IMR-90 (cell line): Measurements from ENCODE around the gene MFSD6. TPM values are rescaled to one million over a fixed set of nuclear protein-coding genes. Genes with fewer than 3 reads are reported as not detected.

ENCODE experiments used
- ATAC-seq: fragments of 200-7000 bp; cut with Tn5 transposase; 2 replicates; pipeline ENCODE4 v1.9.1; 2020; ENCODE audit warnings: low read depth, mild to moderate bottlenecking, moderate library complexity
- BruUV-seq: library from RNA; stranded (reverse); fragments of 400-500 nt; replicated peaks from 2 replicates; lab custom pipeline; 2021; lab: Mats Ljungman, UMichigan
- CTCF ChIA-PET: fragments of 300-600 bp; formaldehyde crosslinking; extraction: SDS; loops from one replicate; lab custom pipeline; 2021; ENCODE audit warnings: antibody characterized with exemption; lab: Yijun Ruan, JAX
- POLR2A ChIA-PET: fragments of 300-600 bp; sonication (Branson Sonifier 250); formaldehyde crosslinking; loops from one replicate; lab custom pipeline; 2022; ENCODE audit warnings: antibody characterized with exemption; ENCODE audit not compliant: unreplicated experiment; lab: Charles Lee
- DNase-seq: peaks from one replicate; pipeline ENCODE4 v3.0.0; 2013
- H2AFZ ChIP-seq: replicated peaks from 2 replicates; pipeline ENCODE3; 2013; ENCODE audit warnings: low read length, mild to moderate bottlenecking; ENCODE audit not compliant: poor library complexity
- H2AK5ac ChIP-seq: 2 replicates; pipeline ENCODE4 v1.6.1; 2013; ENCODE audit warnings: low read depth, low read length, inconsistent platforms
- H2AK9ac ChIP-seq: replicated peaks from 2 replicates; pipeline ENCODE3; 2013; ENCODE audit warnings: mild to moderate bottlenecking, low read depth, low read length, moderate library complexity; ENCODE audit not compliant: poor library complexity
- H2BK120ac ChIP-seq: 2 replicates; pipeline ENCODE4 v1.6.1; 2013; ENCODE audit warnings: low read depth, low read length, inconsistent platforms
- H2BK15ac ChIP-seq: 3 replicates; pipeline ENCODE4 v1.6.1; 2013; ENCODE audit warnings: low read depth, low read length, inconsistent platforms
- H2BK20ac ChIP-seq: 2 replicates; pipeline ENCODE4 v1.6.1; 2013; ENCODE audit warnings: low read depth, mild to moderate bottlenecking, inconsistent platforms, low read length, moderate library complexity
- H2BK5ac ChIP-seq: 2 replicates; pipeline ENCODE4 v1.6.1; 2013; ENCODE audit warnings: mild to moderate bottlenecking, low read depth, low read length, inconsistent platforms; ENCODE audit not compliant: poor library complexity, severe bottlenecking
- H3K14ac ChIP-seq: replicated peaks from 2 replicates; pipeline ENCODE4 v1.6.1; 2013; ENCODE audit warnings: low read depth, low read length, inconsistent platforms
- H3K18ac ChIP-seq: 2 replicates; pipeline ENCODE4 v1.6.1; 2013; ENCODE audit warnings: low read depth, low read length, control low read depth
- H3K23ac ChIP-seq: 2 replicates; pipeline ENCODE4 v1.6.1; 2013; ENCODE audit warnings: low read depth, low read length, inconsistent platforms
- H3K27ac ChIP-seq: 2 replicates; pipeline ENCODE4 v1.5.1; 2013; ENCODE audit warnings: mild to moderate bottlenecking, control low read depth, low read length; ENCODE audit not compliant: insufficient read depth
- H3K27me3 ChIP-seq: 2 replicates; pipeline ENCODE4 v1.6.1; 2013; ENCODE audit warnings: low read length; ENCODE audit not compliant: control insufficient read depth, insufficient read depth
- H3K36me3 ChIP-seq: 2 replicates; pipeline ENCODE4 v1.6.1; 2013; ENCODE audit warnings: low read length, mixed read lengths; ENCODE audit not compliant: control insufficient read depth, insufficient read depth
- H3K4ac ChIP-seq: 2 replicates; pipeline ENCODE4 v1.6.1; 2013; ENCODE audit warnings: low read depth, low read length, inconsistent platforms
- H3K4me1 ChIP-seq: 2 replicates; pipeline ENCODE4 v1.6.1; 2013; ENCODE audit warnings: low read length, mixed read lengths; ENCODE audit not compliant: control insufficient read depth, insufficient read depth
- H3K4me2 ChIP-seq: 2 replicates; pipeline ENCODE4 v1.6.1; 2013; ENCODE audit warnings: low read depth, mild to moderate bottlenecking, control low read depth, low read length, moderate library complexity
- H3K4me3 ChIP-seq: 2 replicates; pipeline ENCODE4 v1.5.1; 2013; ENCODE audit warnings: low read depth, mild to moderate bottlenecking, control low read depth, low read length, moderate library complexity; ENCODE audit not compliant: insufficient read depth
- H3K56ac ChIP-seq: 2 replicates; pipeline ENCODE4 v1.6.1; 2013; ENCODE audit warnings: low read length, inconsistent platforms; ENCODE audit not compliant: insufficient read depth; ENCODE audit errors: extremely low read depth
- H3K79me1 ChIP-seq, 2 experiments: 2 replicates each; pipeline ENCODE4 v1.6.1; 2013; ENCODE audit warnings: low read length in 2 of 2, inconsistent platforms in 1 of 2, low read depth in 1 of 2
- H3K9ac ChIP-seq: 2 replicates; pipeline ENCODE4 v1.6.1; 2013; ENCODE audit warnings: low read depth, low read length, control low read depth
- H3K9me1 ChIP-seq: 2 replicates; pipeline ENCODE4 v1.6.1; 2013; ENCODE audit warnings: low read length, inconsistent platforms; ENCODE audit not compliant: insufficient read depth
- H3K9me3 ChIP-seq: 2 replicates; pipeline ENCODE4 v1.6.1; 2013; ENCODE audit warnings: low read length; ENCODE audit not compliant: control insufficient read depth, insufficient read depth
- H4K20me1 ChIP-seq: 2 replicates; pipeline ENCODE4 v1.6.1; 2013; ENCODE audit warnings: low read length, inconsistent platforms; ENCODE audit not compliant: insufficient read depth
- H4K5ac ChIP-seq: 2 replicates; pipeline ENCODE4 v1.6.1; 2013; ENCODE audit warnings: mild to moderate bottlenecking, low read depth, low read length, control low read depth
- H4K8ac ChIP-seq, 2 experiments: 2 replicates each; pipeline ENCODE4 v1.6.1; 2013; ENCODE audit warnings: low read depth in 2 of 2, low read length in 2 of 2, control low read depth in 1 of 2, inconsistent platforms in 1 of 2
- H4K91ac ChIP-seq: 2 replicates; pipeline ENCODE4 v1.6.1; 2013; ENCODE audit warnings: low read depth, low read length, inconsistent platforms; ENCODE audit not compliant: insufficient read depth
- BHLHE40 ChIP-seq: fragments of 150-350 bp; IDR thresholded peaks from 2 replicates; pipeline ENCODE4 v1.6.1; 2016; ENCODE audit warnings: mild to moderate bottlenecking, low read depth, low read length
- CEBPB ChIP-seq: IDR thresholded peaks from 2 replicates; pipeline ENCODE4 v1.6.1; 2012; ENCODE audit warnings: low read depth, low read length, improper control_type of control experiment
- CHD1 ChIP-seq: IDR thresholded peaks from 2 replicates; pipeline ENCODE4 v1.6.1; 2012; ENCODE audit warnings: low read depth, low read length, improper control_type of control experiment
- ELK1 ChIP-seq: fragments of 150-350 bp; IDR thresholded peaks from 2 replicates; pipeline ENCODE4 v1.6.1; 2016; ENCODE audit warnings: low read depth, mild to moderate bottlenecking, low read length, moderate library complexity, borderline replicate concordance
- FOS ChIP-seq: fragments of 150-350 bp; IDR thresholded peaks from 2 replicates; pipeline ENCODE4 v1.6.1; 2016; ENCODE audit warnings: low read depth, low read length
- MAFK ChIP-seq: IDR thresholded peaks from 2 replicates; pipeline ENCODE4 v1.6.1; 2012; ENCODE audit warnings: low read depth, low read length, improper control_type of control experiment
- MAZ ChIP-seq: IDR thresholded peaks from 2 replicates; pipeline ENCODE4 v1.6.1; 2012; ENCODE audit warnings: low read depth, mild to moderate bottlenecking, low read length, improper control_type of control experiment, moderate library complexity, borderline replicate concordance
- MXI1 ChIP-seq: IDR thresholded peaks from 2 replicates; pipeline ENCODE4 v1.6.1; 2012; ENCODE audit warnings: low read depth, mild to moderate bottlenecking, low read length, moderate library complexity, borderline replicate concordance
- POLR2A ChIP-seq: IDR thresholded peaks from 2 replicates; pipeline ENCODE4 v1.6.1; 2012; ENCODE audit warnings: mild to moderate bottlenecking, low read depth, low read length
- RAD21 ChIP-seq: IDR thresholded peaks from 2 replicates; pipeline ENCODE4 v1.6.1; 2012; ENCODE audit warnings: low read length, improper control_type of control experiment
- RCOR1 ChIP-seq: IDR thresholded peaks from 2 replicates; pipeline ENCODE4 v1.6.1; 2012; ENCODE audit warnings: mild to moderate bottlenecking, low read length, improper control_type of control experiment; ENCODE audit not compliant: insufficient replicate concordance
- RFX5 ChIP-seq: IDR thresholded peaks from 2 replicates; pipeline ENCODE4 v1.8.0; 2012; ENCODE audit warnings: low read depth, mild to moderate bottlenecking, low read length, moderate library complexity
- SMC3 ChIP-seq: fragments of 150-350 bp; IDR thresholded peaks from 2 replicates; pipeline ENCODE4 v1.6.1; 2016; ENCODE audit warnings: low read depth, mild to moderate bottlenecking, antibody characterized with exemption, low read length, moderate library complexity
- USF2 ChIP-seq: fragments of 150-350 bp; IDR thresholded peaks from 2 replicates; pipeline ENCODE4 v1.6.1; 2017; ENCODE audit warnings: mild to moderate bottlenecking, antibody characterized with exemption, low read length, low read depth
- dilution Hi-C: fragments of 300-500 bp; cut with HindIII; formaldehyde crosslinking; loops from one replicate; pipeline ENCODE4 v1.14.3; 2018; ENCODE audit warnings: low sequenced_read_pairs; ENCODE audit not compliant: unreplicated experiment
- in situ Hi-C: fragments of 300-500 bp; cut with MboI; formaldehyde crosslinking; loops from 3 replicates; pipeline ENCODE4 v1.14.3; 2019; ENCODE audit warnings: low sequenced_read_pairs, inconsistent platforms, mixed read lengths
- intact Hi-C: fragments of 100-400 bp; cut with micrococcal nuclease; formaldehyde crosslinking; loops from 2 replicates; pipeline ENCODE4 v1.10.0; 2022
- polyA plus RNA-seq, 3 experiments: library from polyadenylated mRNA; depleted of rRNA; stranded (reverse); fragments of >200 nt; gene quantifications; 2 replicates each; pipeline ENCODE4 v1.2.3, GENCODE V29; 2012; ENCODE audit warnings: low replicate concordance in 1 of 3
- total RNA-seq: library from RNA; depleted of rRNA; stranded (reverse); fragments of >200 nt; gene quantifications from 2 replicates; pipeline ENCODE4 v1.2.3, GENCODE V29; 2012

MFSD6 gene
- total and polyA plus RNA-seq, 2 of the 4 experiments (the other 2 are of a cell fraction): 4.2 to 7.7 TPM

- Histone ChIP-seq H3K4me3 (no peak overlapping the region), H4K8ac (no peak overlapping the region; a peak in 1 of 4 replicates), H4K20me1 (no peaks in the 10 kb centered on the region), H3K4me2 (no peak overlapping the region; the same call in 1 of the 2 replicates), H2BK15ac (no peak overlapping the region), H2BK20ac (no peak overlapping the region), H3K9me1 (0 out of 2 replicates have a peak, but pooled peaks cover 3% of the 10 kb centered on the region), H3K4ac (no peak overlapping the region), H2AK5ac (no peak overlapping the region), H2AFZ (no peak overlapping the region), H3K56ac (no peak overlapping the region), H3K4me1 (peaks cover 2% of the 10 kb centered on the region; the same call in 1 of the 2 replicates), H4K91ac (no peak overlapping the region), H3K36me3 (peaks cover 6% of the 10 kb centered on the region), H4K5ac (no peak overlapping the region; the same call in 1 of the 2 replicates), H3K27me3 (no peaks in the 10 kb centered on the region), H3K27ac (no peak overlapping the region), H3K9me3 (no peaks in the 10 kb centered on the region), H2BK120ac (no peak overlapping the region), H2AK9ac (no peak overlapping the region), H2BK5ac (no peak overlapping the region), H3K14ac (no peak overlapping the region), H3K79me1 (0 out of 4 replicates have a peak, but pooled peaks cover 0 to 2% of the 10 kb centered on the region in 2 experiments), H3K23ac (no peak overlapping the region), H3K18ac (no peak overlapping the region; the same call in 1 of the 2 replicates), H3K9ac (no peak overlapping the region)
- dilution Hi-C loops: no loop called here
- BruUV-seq: no TSS peak
- CTCF ChIA-PET: no interaction called here
- TF ChIP-seq FOS (no peak), BHLHE40 (no peak), RFX5 (no peak), RCOR1 (no peak), POLR2A (no peak), CHD1 (no peak), ELK1 (no peak), MXI1 (no peak), SMC3 (no peak), MAZ (no peak), USF2 (no peak), RAD21 (no peak), CEBPB (no peak), MAFK (no peak)
- in situ Hi-C loops: no loop called here
- intact Hi-C loops: no loop called here
- POLR2A ChIA-PET: no interaction called here
- ATAC-seq: peak; percentile 35
- peak; percentile 17 for DNase-seq
These were observed 23.8 kb downstream of the MFSD6 start for GRCh38 chr2:190431907-190432306.
